Measurements from ENCODE around the gene CXXC5.

- TF ChIP-seq CTCF (IDR thresholded peaks at IDR 0.05) (no peak), ZFX (IDR thresholded peaks at IDR 0.05; ENCODE audit: borderline replicate concordance) (no peak)
Observed at GRCh38 chr5:139636975-139637408, 11.2 kb upstream of the CXXC5 start.
